ENCODE data around the gene COL4A4. TPM values are rescaled to one million over a fixed set of nuclear protein-coding genes. Genes with fewer than 3 reads are reported as not detected.

COL4A4 gene
- total and polyA plus RNA-seq, 2 donors (not counting 3 experiments of a cell fraction or from before 2014, with no cell fraction given): not detected

GRCh38 chr2:226962176-226962773 lies 201.7 kb downstream of the COL4A4 start:
- ChIA-PET CTCF (no interaction called here), POLR2A (no interaction called here)
- Histone ChIP-seq H4K20me1 (replicated peaks; ENCODE audit: control insufficient read depth, extremely low read depth, insufficient read depth, low read length) (no peaks in the 10 kb centered on the region), H3K27me3 (ENCODE audit: control insufficient read depth in 2 of 2, insufficient read depth in 2 of 2, low read length in 2 of 2) (no peaks in the 10 kb centered on the region), H3K4me3 (replicated peaks in 1 of 3; ENCODE audit: insufficient read depth in 1 of 3, low read depth in 1 of 3, low read length in 3 of 3) (no peak overlapping the region), H3K27ac (ENCODE audit: insufficient read depth, low read depth, low read length) (no peak overlapping the region), H3K9me1 (replicated peaks; ENCODE audit: control insufficient read depth, extremely low read depth, insufficient read depth, low read length) (no peaks in the 10 kb centered on the region), H3K9ac (replicated peaks; ENCODE audit: extremely low read depth, insufficient read depth, low read length) (no peak overlapping the region), H3K9me3 (replicated peaks; ENCODE audit: control insufficient read depth, insufficient read depth, low read length) (no peaks in the 10 kb centered on the region), H2AFZ (ENCODE audit: low read depth, low read length) (no peak overlapping the region), H3K36me3 (ENCODE audit: control insufficient read depth in 2 of 2, extremely low read depth in 1 of 2, insufficient read depth in 2 of 2, low read length in 2 of 2) (no peaks in the 10 kb centered on the region), H3K4me2 (ENCODE audit: insufficient read depth, low read length) (no peak overlapping the region), H3K4me1 (ENCODE audit: control insufficient read depth, extremely low read depth, insufficient read depth, low read length) (no peaks in the 10 kb centered on the region), H3K79me2 (ENCODE audit: control insufficient read depth, insufficient read depth, low read length) (no peaks in the 10 kb centered on the region)
- TF ChIP-seq MAX (IDR thresholded peaks at IDR 0.05; ENCODE audit: insufficient read depth, insufficient read length) (no peak), POLR2AphosphoS5 (IDR thresholded peaks at IDR 0.05; ENCODE audit: insufficient read depth, low read depth, low read length) (no peak), GATA2 (IDR thresholded peaks at IDR 0.05; ENCODE audit: insufficient read depth, insufficient read length, low read depth, low read length) (no peak), FOS (IDR thresholded peaks at IDR 0.05; ENCODE audit: borderline replicate concordance, insufficient read depth, low read length) (no peak)
- TF ChIP-seq, protein P1, sequence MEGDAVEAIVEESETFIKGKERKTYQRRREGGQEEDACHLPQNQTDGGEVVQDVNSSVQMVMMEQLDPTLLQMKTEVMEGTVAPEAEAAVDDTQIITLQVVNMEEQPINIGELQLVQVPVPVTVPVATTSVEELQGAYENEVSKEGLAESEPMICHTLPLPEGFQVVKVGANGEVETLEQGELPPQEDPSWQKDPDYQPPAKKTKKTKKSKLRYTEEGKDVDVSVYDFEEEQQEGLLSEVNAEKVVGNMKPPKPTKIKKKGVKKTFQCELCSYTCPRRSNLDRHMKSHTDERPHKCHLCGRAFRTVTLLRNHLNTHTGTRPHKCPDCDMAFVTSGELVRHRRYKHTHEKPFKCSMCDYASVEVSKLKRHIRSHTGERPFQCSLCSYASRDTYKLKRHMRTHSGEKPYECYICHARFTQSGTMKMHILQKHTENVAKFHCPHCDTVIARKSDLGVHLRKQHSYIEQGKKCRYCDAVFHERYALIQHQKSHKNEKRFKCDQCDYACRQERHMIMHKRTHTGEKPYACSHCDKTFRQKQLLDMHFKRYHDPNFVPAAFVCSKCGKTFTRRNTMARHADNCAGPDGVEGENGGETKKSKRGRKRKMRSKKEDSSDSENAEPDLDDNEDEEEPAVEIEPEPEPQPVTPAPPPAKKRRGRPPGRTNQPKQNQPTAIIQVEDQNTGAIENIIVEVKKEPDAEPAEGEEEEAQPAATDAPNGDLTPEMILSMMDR (IDR thresholded peaks at IDR 0.05; ENCODE audit: extremely low read depth in 1 of 2, insufficient read depth in 1 of 2, low read depth in 1 of 2, low read length in 2 of 2): no peak
- intact Hi-C loops (cut with micrococcal nuclease) (no loop called here), dilution Hi-C loops (cut with MboI; ENCODE audit: extremely low pct_ligation_motif_present, low sequenced_read_pairs) (no loop called here)
- FAIRE-seq (no peak), DNase-seq (ENCODE audit: low read depth, low spot score) (no peak)
- BruUV-seq (replicated peaks): no TSS peak
